ENCODE results near the gene SNRK. TPM values are rescaled to one million over a fixed set of nuclear protein-coding genes. Genes with fewer than 3 reads are reported as not detected.

The SNRK gene
- total RNA-seq, 1 experiment from 2014 or later = 53.3 TPM

DNA sequence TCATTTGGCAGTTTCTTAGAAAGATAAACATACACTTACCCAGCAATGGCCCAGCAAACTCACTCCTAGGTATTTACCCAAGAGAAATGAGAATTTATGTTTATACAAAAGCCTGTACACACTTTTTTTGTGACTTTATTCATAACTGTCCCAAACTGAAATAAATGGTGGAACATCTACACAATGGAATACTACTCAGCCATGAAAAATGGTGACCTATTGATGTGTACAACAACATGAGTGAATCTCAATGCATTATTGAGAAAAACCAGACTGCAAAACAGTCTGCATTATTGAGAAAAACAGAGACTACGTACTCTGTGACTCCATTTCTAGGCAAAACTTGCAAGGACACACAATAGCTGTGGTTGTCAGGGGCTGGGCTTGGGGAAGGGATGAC, 37.2 kb downstream of the SNRK start:
- DNase-seq = no peak
- H3K4me3 ChIP-seq (ENCODE audit: low read length) = no peak overlapping the region
- intact Hi-C loops (cut with micrococcal nuclease) = no loop called here
- H3K36me3 ChIP-seq (ENCODE audit: low read depth, low read length) = peaks cover 6% of the 10 kb centered on the region; the same call in 1 of the 2 replicates
- no peak overlapping the region for H3K9ac ChIP-seq (ENCODE audit: low read length)
- no peak overlapping the region for H3K27ac ChIP-seq (ENCODE audit: low read length)
- CTCF ChIA-PET = no interaction called here
- H3K9me3 ChIP-seq (ENCODE audit: low read length) = no peaks in the 10 kb centered on the region
- no peaks in the 10 kb centered on the region for H3K9me2 ChIP-seq (replicated peaks; ENCODE audit: low read length)
- BruUV-seq (replicated peaks) = no TSS peak
- POLR2A ChIA-PET (ENCODE audit: unreplicated experiment) = no interaction called here
- peaks cover 81% of the 10 kb centered on the region for H3K79me2 ChIP-seq (ENCODE audit: low read length)
- H3K27me3 ChIP-seq (ENCODE audit: low read length) = no peaks in the 10 kb centered on the region
- no peak for ATAC-seq
- TF ChIP-seq, protein P1, sequence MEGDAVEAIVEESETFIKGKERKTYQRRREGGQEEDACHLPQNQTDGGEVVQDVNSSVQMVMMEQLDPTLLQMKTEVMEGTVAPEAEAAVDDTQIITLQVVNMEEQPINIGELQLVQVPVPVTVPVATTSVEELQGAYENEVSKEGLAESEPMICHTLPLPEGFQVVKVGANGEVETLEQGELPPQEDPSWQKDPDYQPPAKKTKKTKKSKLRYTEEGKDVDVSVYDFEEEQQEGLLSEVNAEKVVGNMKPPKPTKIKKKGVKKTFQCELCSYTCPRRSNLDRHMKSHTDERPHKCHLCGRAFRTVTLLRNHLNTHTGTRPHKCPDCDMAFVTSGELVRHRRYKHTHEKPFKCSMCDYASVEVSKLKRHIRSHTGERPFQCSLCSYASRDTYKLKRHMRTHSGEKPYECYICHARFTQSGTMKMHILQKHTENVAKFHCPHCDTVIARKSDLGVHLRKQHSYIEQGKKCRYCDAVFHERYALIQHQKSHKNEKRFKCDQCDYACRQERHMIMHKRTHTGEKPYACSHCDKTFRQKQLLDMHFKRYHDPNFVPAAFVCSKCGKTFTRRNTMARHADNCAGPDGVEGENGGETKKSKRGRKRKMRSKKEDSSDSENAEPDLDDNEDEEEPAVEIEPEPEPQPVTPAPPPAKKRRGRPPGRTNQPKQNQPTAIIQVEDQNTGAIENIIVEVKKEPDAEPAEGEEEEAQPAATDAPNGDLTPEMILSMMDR (conservative IDR thresholded peaks at IDR 0.05; ENCODE audit: low read depth, low read length) = no peak
- no peak for TF ChIP-seq EZH2phosphoT487 (IDR thresholded peaks at IDR 0.05; ENCODE audit: borderline replicate concordance, low read length)
- TF ChIP-seq EZH2 (IDR thresholded peaks at IDR 0.05; ENCODE audit: low read length, unreplicated experiment) = no peak
- no peak overlapping the region for H3K4me2 ChIP-seq (ENCODE audit: low read length)
- H3K4me1 ChIP-seq (ENCODE audit: insufficient read depth, low read length) = no peaks in the 10 kb centered on the region
- no peak overlapping the region for H2AFZ ChIP-seq (ENCODE audit: low read length)
- no peaks in the 10 kb centered on the region for H3F3A ChIP-seq (ENCODE audit: low read length, unreplicated experiment)
- peaks cover 4% of the 10 kb centered on the region; the same call in 1 of the 2 replicates for H4K20me1 ChIP-seq (ENCODE audit: low read length)

DNA sequence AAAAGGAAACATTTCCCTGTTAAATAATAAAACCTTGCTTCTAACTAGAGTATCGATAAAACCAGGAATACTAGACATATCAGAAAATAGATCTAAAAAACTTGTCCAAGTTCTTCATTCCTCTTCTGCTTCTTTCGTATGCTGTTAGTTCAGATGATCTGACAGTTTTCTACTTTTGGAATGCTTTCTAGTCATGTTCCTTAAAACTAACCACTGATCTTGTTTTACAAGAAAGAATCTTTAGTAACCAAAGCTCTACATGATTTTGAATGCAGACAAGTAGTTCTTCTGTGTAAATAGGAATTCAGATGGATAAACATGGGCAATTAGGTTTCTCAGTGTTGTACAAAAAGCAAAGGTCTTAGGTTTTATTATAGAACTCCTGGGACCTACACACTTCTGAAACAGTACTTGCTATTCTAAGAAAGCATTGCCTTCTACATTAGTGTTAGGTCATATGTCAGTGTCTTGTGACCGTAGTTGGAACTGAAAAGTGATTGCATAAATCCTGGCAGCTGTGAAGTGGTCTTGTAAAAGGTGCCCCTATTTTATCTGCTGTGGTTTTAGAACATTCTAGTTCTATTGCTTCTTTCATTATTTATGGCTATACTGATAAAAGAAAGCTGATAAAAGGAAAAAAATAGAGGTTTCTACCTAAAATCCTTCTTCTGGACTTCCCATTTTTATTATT, 40.7 kb downstream of the SNRK start:
- Histone ChIP-seq H3K9me3 (ENCODE audit: low read length) (no peaks in the 10 kb centered on the region), H3K79me2 (ENCODE audit: low read length) (peaks cover 87% of the 10 kb centered on the region), H3K4me3 (ENCODE audit: low read length) (no peak overlapping the region), H3K4me2 (ENCODE audit: low read length) (no peak overlapping the region), H3F3A (ENCODE audit: low read length, unreplicated experiment) (no peaks in the 10 kb centered on the region), H2AFZ (ENCODE audit: low read length) (no peak overlapping the region), H3K9ac (ENCODE audit: low read length) (no peak overlapping the region), H3K27me3 (ENCODE audit: low read length) (no peaks in the 10 kb centered on the region), H4K20me1 (ENCODE audit: low read length) (no peaks in the 10 kb centered on the region), H3K4me1 (ENCODE audit: insufficient read depth, low read length) (no peaks in the 10 kb centered on the region), H3K9me2 (replicated peaks; ENCODE audit: low read length) (no peaks in the 10 kb centered on the region), H3K27ac (ENCODE audit: low read length) (no peak overlapping the region), H3K36me3 (ENCODE audit: low read depth, low read length) (peaks cover 5% of the 10 kb centered on the region)
- ChIA-PET CTCF (no interaction called here), POLR2A (ENCODE audit: unreplicated experiment) (no interaction called here)
- intact Hi-C loops (cut with micrococcal nuclease) = no loop called here
- ATAC-seq = no peak
- BruUV-seq (replicated peaks) = no TSS peak
- TF ChIP-seq, protein P1 (conservative IDR thresholded peaks at IDR 0.05; ENCODE audit: low read depth, low read length) = no peak
- TF ChIP-seq EZH2phosphoT487 (IDR thresholded peaks at IDR 0.05; ENCODE audit: borderline replicate concordance, low read length) = no peak
- no peak for DNase-seq

DNA sequence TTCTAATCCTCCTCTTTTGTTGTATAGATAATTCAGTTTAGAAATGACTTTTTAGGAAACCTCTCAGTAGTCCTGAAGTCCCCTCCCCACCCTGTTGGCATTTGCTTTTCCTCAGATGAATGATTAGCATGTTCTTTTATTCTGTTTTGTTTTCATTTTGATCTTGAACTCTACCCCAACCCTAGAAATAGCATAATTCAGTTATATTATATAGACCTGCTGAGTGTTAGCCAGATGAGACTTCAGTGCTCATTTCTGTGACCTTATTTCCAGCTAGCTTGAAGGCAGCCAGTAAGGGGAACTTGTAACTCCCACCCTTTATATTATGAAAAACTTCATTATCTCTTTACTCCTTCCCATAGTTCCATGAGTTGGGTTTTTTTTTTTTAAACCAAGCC, 41.2 kb downstream of the SNRK start:
- Histone ChIP-seq H3K79me2 (ENCODE audit: low read length) (peaks cover 86% of the 10 kb centered on the region), H3K36me3 (ENCODE audit: low read depth, low read length) (peaks cover 10% of the 10 kb centered on the region), H3K27me3 (ENCODE audit: low read length) (no peaks in the 10 kb centered on the region), H3F3A (ENCODE audit: low read length, unreplicated experiment) (no peaks in the 10 kb centered on the region), H3K4me2 (ENCODE audit: low read length) (no peak overlapping the region), H3K9me3 (ENCODE audit: low read length) (no peaks in the 10 kb centered on the region), H3K4me3 (ENCODE audit: low read length) (no peak overlapping the region), H3K27ac (ENCODE audit: low read length) (no peak overlapping the region), H3K4me1 (ENCODE audit: insufficient read depth, low read length) (no peaks in the 10 kb centered on the region), H4K20me1 (ENCODE audit: low read length) (no peaks in the 10 kb centered on the region), H3K9me2 (replicated peaks; ENCODE audit: low read length) (no peaks in the 10 kb centered on the region), H2AFZ (ENCODE audit: low read length) (no peak overlapping the region), H3K9ac (ENCODE audit: low read length) (no peak overlapping the region)
- POLR2A ChIA-PET (ENCODE audit: unreplicated experiment) = no interaction called here
- TF ChIP-seq EZH2phosphoT487 (IDR thresholded peaks at IDR 0.05; ENCODE audit: borderline replicate concordance, low read length) = no peak
- TF ChIP-seq, protein P1 (conservative IDR thresholded peaks at IDR 0.05; ENCODE audit: low read depth, low read length) = no peak
- TF ChIP-seq EZH2 (IDR thresholded peaks at IDR 0.05; ENCODE audit: low read length, unreplicated experiment) = no peak
- intact Hi-C loops (cut with micrococcal nuclease) = no loop called here
- ATAC-seq (no peak), DNase-seq (no peak)
- BruUV-seq (replicated peaks) = no TSS peak
- CTCF ChIA-PET = no interaction called here
